Measurements from ENCODE around the gene ALDH8A1. TPM values are rescaled to one million over a fixed set of nuclear protein-coding genes. Genes with fewer than 3 reads are reported as not detected.

ALDH8A1 gene
- total RNA-seq, 2 donors from 2014 or later = 3.9 to 5.2 TPM

Other genes with a start within 250 kb of the ALDH8A1 start
- gene HBS1L, start 104.7 kb upstream of the ALDH8A1 start, total RNA-seq = 100 to 1,000 TPM; 137 to 215 TPM
- gene MYB, start 231.2 kb upstream of the ALDH8A1 start, total RNA-seq = 100 to 1,000 TPM in 1 of 2 donors, 10 to 100 TPM in 1; 66.1 to 145 TPM